HG03135 (cell line): ENCODE results near the gene EEF2.
"Not testable (repeated sequence)": the region's sequence is repeated elsewhere in the genome, so short reads cannot be mapped to it uniquely, and the experiment has no call there.

Experiments used
- ATAC-seq: cut with Tn5 transposase; IDR thresholded peaks from one replicate; pipeline ENCODE4 v1.9.1; 2021; ENCODE audit warnings: mild to moderate bottlenecking, moderate library complexity; ENCODE audit not compliant: unreplicated experiment

The EEF2 gene

DNA sequence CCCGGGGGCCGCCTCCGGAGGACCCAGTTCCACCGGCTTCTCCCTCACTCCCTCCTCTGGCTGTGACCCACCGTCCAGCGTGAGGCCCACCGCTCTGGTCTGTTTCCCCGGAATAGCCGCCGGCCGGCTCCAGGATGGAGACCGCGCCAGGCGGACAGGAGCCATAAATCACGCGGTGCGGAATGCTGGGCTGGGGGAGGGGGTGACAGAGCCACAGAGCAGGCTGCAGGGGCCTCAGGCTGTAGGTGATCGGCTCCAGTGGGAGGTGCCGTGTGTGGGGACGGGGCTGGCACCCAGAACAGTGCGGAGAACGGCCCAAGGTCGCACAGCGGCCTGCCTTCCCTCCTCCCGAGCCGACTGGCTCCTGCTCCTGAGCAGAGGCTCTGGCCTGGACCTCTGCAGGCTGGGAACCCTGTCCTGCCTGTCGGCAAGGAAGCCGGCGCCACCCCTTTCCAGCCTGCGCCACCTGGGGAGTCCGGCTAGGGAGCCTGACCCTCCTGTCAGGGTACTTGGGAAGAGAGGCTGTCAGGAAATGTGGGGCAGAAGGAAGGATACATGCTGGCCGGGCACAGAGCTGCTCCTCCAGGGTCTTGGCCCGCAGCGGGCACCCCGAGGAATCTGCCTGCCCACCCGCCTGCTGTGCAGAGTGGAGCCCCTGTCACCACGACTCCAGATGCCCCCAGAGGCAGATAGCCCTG, 30.6 kb upstream of the EEF2 start:
- no peak for ATAC-seq

DNA sequence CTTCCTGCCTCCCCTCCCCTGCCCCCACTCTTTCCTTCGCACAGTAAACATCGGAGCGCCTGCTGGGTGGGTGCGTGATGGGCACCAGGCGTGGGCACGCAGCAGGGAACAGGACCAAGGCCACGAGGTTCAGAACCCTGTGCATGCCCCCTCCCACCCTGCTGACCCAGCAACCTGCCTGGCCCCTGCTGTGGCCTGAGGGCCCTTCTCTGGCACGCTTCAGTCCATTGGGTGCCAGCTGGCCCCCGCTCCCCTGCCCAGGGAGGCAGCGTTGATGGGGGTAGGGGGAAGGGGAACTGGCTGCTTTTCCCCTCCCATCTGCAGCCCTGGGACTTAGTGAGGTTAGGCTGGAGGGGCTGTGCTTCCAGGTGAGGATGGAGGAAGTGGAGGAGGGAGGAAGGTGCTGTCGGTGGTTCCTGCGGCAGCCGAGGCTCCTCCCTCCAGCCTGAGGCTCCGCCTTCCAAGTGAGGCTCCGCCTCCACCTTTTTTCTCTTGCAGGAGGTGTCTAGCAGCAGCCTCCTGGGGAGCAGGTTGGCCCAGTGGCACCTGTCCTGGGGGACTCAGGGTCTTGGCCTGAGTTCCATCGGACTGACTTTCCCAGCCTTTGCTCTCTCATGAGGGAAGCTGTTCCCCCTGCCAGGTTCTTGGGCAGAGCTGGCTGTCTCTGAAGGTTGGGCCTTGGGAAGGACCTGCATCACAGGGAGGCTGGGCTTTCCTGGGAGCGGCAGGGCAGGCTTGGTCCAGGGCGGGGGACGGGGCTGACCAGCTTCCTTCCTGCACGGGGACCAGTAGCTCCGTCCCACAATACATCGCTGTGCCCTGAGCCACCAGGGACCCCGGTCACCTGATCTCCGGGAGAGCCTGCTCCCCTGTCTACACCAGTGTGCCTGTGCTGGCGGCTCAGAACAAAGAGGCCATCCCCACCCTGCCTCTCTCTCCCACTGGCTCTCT, 29.6 kb upstream of the EEF2 start:
- no peak for ATAC-seq

- no peak for ATAC-seq
Observed at GRCh38 chr19:4013886-4014540, 28.8 kb upstream of the EEF2 start.

- no peak for ATAC-seq
Observed at GRCh38 chr19:4012975-4013634, 27.8 kb upstream of the EEF2 start.

GRCh38 chr19:4012092-4012974, 27.1 kb upstream of the EEF2 start:
- no peak for ATAC-seq

DNA sequence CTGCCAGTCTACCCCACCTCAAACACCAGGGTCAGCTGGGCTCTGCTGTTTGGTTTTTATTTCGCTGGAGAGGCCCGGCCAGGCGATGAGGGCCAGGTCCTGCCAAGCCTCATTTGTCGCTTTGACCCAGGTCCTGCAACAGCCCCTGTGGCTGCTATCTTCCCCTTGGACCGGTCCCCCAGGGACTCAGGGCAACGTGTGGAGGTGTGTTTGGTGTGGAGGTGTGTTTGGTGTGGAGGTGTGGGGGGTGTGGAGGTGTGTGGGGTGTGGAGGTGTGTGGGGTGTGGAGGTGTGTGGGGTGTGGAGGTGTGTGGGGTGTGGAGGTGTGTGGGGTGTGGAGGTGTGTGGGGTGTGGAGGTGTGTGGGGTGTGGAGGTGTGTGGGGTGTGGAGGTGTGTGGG, 26.2 kb upstream of the EEF2 start:
- not testable (repeated sequence) for ATAC-seq

GRCh38 chr19:4010808-4011110, 25.5 kb upstream of the EEF2 start:
- ATAC-seq = no peak

DNA sequence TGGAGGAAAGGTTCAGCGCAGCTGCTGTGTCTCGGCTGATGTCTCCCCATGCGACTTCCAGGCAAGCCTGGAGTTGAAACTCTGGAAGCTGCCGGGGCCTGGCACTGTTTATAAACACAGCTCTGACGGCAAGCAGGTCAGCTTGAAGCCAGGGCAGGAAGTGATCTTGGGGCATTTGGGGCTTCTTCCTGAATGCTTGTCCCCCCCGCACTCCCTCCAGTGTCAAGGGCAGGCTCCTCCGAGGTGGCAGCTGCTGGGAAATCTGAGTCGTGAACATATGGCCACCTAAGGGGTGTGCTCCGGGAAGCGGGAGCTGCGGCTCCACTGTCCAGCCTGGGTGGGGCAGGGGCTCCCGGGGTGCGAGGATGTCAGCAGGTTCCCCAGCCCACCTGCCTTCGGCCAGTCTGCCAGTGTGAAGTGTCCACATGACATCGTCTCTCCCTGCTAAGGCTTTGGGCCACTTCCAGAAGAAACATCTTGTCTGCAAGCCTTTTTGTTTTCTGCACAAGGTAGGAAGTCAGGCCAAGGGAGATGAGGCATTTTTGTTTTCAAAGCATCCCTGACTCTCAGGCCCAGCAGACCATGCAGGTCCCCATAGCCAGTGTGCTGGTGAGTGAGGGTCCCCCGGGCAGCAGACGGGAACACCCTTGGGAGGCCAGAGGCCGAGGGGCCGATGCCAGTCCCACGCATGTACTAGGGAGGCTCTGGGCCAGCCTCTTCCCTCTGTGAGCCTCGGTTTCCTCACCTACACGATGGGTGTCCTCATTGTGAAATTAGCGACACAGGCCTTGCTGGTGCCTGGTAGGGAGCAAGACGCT, 24.9 kb upstream of the EEF2 start:
- no peak for ATAC-seq

- ATAC-seq = peak; percentile 2
Observed at GRCh38 chr19:4007836-4008539, 22.7 kb upstream of the EEF2 start.

- ATAC-seq = peak; percentile 86
Observed at GRCh38 chr19:4007021-4007835, 22.0 kb upstream of the EEF2 start, which contains the start of gene PIAS4. Gene PIAS4, plus strand, starts transcription at chr19:4007736. Its CDS starts 25 bp downstream, at chr19:4007761.

DNA sequence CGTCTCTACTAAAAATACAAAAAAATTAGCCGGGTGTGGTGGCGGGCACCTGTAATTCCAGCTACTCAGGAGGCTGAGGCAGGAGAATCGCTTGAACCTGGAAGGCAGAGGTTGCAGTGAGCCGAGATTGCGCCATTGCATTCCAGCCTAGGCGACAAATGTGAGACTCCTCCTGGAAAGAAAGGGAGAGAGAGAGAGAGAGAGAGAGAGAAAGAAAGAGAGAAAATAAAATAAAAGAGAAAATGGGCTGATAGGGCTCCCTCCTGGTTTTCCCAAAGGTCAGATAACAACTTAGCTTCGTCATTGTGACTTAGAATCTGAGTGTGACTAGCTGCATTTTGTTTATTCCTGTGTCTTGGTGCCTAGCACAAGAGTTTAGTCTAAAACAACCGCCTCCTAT, 20.2 kb upstream of the EEF2 start:
- ATAC-seq = not testable (repeated sequence)

GRCh38 chr19:4000798-4001197, 15.5 kb upstream of the EEF2 start:
- not testable (repeated sequence) for ATAC-seq

DNA sequence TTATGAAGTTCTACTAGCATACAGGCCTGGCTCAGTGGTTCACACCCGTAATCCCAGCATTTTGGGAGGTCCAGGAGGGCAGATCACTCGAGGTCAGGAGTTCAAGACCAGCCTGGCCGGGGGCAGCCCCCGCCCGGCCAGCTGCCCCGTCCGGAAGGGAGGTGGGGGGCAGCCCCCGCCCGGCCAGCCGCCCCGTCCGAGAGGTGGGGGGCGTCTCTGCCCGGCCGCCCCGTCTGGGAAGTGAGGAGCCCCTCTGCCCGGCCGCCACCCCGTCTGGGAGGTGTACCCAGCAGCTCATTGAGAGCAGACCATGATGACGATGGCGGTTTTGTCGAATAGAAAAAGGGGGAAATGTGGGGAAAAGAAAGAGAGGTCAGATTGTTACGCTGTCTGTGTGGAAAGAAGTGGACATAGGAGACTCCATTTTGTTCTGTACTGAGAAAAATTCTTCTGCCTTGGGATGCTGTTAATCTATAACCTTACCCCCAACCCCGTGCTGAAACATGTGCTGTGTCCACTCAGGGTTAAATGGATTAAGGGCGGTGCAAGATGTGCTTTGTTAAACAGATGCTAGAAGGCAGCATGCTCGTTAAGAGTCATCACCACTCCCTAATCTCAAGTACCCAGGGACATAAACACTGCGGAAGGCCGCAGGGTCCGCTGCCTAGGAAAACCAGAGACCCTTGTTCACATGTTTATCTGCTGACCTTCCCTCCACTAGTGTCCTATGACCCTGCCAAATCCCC, 13.6 kb upstream of the EEF2 start:
- not testable (repeated sequence) for ATAC-seq

DNA sequence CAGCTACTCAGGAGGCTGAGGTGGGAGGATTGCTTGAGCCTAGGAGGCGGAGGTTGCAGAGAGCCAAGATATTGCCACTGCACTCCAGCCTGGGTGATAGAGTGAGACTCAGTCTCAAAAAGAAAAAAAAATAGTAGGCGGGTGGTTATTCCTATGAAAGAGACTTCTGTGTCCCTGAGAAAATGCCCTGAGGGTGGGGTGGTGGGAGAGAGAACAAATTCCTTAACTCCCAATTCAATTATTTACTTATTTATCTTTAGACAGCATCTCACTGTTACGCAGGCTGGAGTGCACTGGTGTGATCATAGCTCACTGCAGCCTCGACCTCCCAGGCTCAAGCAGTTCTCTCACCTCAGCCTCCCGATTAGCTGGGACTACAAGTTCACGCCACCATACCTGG, 10.3 kb upstream of the EEF2 start:
- ATAC-seq = no peak

DNA sequence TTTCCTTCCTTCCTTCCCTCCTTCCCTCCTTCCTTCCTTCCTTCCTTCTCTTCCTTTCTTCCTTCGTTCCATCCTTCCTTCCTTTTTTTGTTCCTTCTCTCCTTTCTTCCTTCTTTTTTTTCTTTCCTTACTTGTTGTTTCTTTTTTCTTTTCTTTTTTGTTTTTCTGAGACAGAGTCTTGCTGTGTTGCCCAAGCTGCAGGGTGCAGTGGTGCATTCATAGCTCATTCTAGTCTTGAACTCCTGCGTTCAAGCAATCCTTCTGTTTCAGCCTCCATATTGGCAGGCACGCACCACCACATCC, 5.5 kb upstream of the EEF2 start:
- no peak for ATAC-seq

GRCh38 chr19:3987619-3988371, 2.5 kb upstream of the EEF2 start:
- peak; percentile 37 for ATAC-seq
